Lung (tissue), 12 donors: ENCODE data around the gene COL25A1. TPM values are rescaled to one million over a fixed set of nuclear protein-coding genes. Genes with fewer than 3 reads are reported as not detected.

Source experiments
- ATAC-seq: fragments of 200-7000 bp; cut with Tn5 transposase; one replicate; pipeline ENCODE4 v1.9.1; 2020; ENCODE audit warnings: moderate number of reproducible peaks; ENCODE audit not compliant: insufficient read depth, low FRiP score
- DNase-seq, 3 donors: peaks; one replicate each; pipeline ENCODE4 v3.0.0-alpha.2; 2013 to 2017
- H3K27ac ChIP-seq, 2 donors: one replicate each; pipeline ENCODE4 v1.5.1; 2013; ENCODE audit warnings: mild to moderate bottlenecking in 2 of 2, moderate library complexity in 2 of 2, control low read depth in 1 of 2, inconsistent platforms in 1 of 2, low read depth in 1 of 2, low read length in 1 of 2
- H3K27me3 ChIP-seq, 3 donors: one replicate each; pipeline ENCODE4 v1.5.1; 2013; ENCODE audit warnings: low read length in 2 of 3; ENCODE audit not compliant: control insufficient read depth in 3 of 3, insufficient read depth in 3 of 3
- H3K36me3 ChIP-seq, 4 donors: one replicate each; pipeline ENCODE4 v1.5.1; 2013; ENCODE audit warnings: low read length in 4 of 4, mild to moderate bottlenecking in 1 of 4, moderate library complexity in 1 of 4; ENCODE audit not compliant: control insufficient read depth in 4 of 4, insufficient read depth in 4 of 4
- H3K4me1 ChIP-seq, 5 donors: one replicate each; pipeline ENCODE4 v1.5.1; 2013; ENCODE audit warnings: low read length in 5 of 5, mild to moderate bottlenecking in 2 of 5, moderate library complexity in 1 of 5; ENCODE audit not compliant: control insufficient read depth in 5 of 5, insufficient read depth in 5 of 5
- H3K4me3 ChIP-seq: one replicate; pipeline ENCODE4 v1.5.1; 2013; ENCODE audit warnings: mild to moderate bottlenecking, control low read depth, moderate library complexity
- H3K9ac ChIP-seq, 2 donors: one replicate each; pipeline ENCODE4 v1.5.1; 2013; ENCODE audit warnings: low read length in 2 of 2, control low read depth in 1 of 2; ENCODE audit not compliant: insufficient read depth in 1 of 2
- H3K9me3 ChIP-seq, 4 donors: one replicate each; pipeline ENCODE4 v1.5.1; 2013; ENCODE audit warnings: low read length in 3 of 4, mild to moderate bottlenecking in 1 of 4, moderate library complexity in 1 of 4; ENCODE audit not compliant: control insufficient read depth in 4 of 4, insufficient read depth in 3 of 4
- CTCF ChIP-seq: IDR thresholded peaks from 2 replicates; pipeline ENCODE4 v1.5.1; 2012; ENCODE audit warnings: mild to moderate bottlenecking; ENCODE audit errors: control extremely low read depth, extremely low read depth
- WGBS, 2 donors: extraction: QIAGEN DNeasy Blood & Tissue Kit; methylation state at CpG; one replicate each; pipeline ENCODE4 v1.1.7; 2013; 5-methylcytosine and 5-hydroxymethylcytosine counted together
- polyA plus RNA-seq, 2 donors: library from polyadenylated mRNA; stranded (reverse); fragments of 200-250 nt; gene quantifications; one replicate each; pipeline ENCODE4 v1.2.1, GENCODE V29; 2013
- total RNA-seq, 2 donors: library from RNA; depleted of rRNA in 1 of 2; stranded (reverse); fragments of >200 nt in 1 of 2; gene quantifications; one replicate each; pipeline ENCODE4 v1.2.1, GENCODE V29; 2014 to 2021
- donor health status: control.
- donor health status: control.
- donor health status: Bipolar disorder and iron deficiency.
- donor health status: healthy.
- donor health status: DM: yes; HTN: yes; CAD: no.

Gene COL25A1
- total and polyA plus RNA-seq, 4 donors, result 0.06 to 3.5 (median 1.8) TPM

- Histone ChIP-seq H3K4me1 (no peaks in the 10 kb centered on the region), H3K4me3 (no peak overlapping the region), H3K36me3 (no peaks in the 10 kb centered on the region), H3K9ac (no peak overlapping the region), H3K27ac (no peak overlapping the region), H3K9me3 (no peaks in the 10 kb centered on the region), H3K27me3 (no peaks in the 10 kb centered on the region)
- no peak for TF ChIP-seq CTCF
- DNase-seq (no peak), ATAC-seq (no peak)
Measured at GRCh38 chr4:109134921-109135320, 167.5 kb downstream of the COL25A1 start.

GRCh38 chr4:109134268-109134667 lies 168.2 kb downstream of the COL25A1 start:
- no peaks in the 10 kb centered on the region for H3K36me3 ChIP-seq
- ATAC-seq, result no peak
- no peak for TF ChIP-seq CTCF
- H3K27ac ChIP-seq, result no peak overlapping the region
- H3K27me3 ChIP-seq, result no peaks in the 10 kb centered on the region
- WGBS, 2 donors, result 91 to 94% methylated on average over 2 of the region's 2 CpGs
- no peak overlapping the region for H3K9ac ChIP-seq
- no peaks in the 10 kb centered on the region for H3K9me3 ChIP-seq
- H3K4me1 ChIP-seq, result no peaks in the 10 kb centered on the region
- H3K4me3 ChIP-seq, result no peak overlapping the region
- DNase-seq, result no peak

- 77 to 83% methylated on average over 6 of the region's 6 CpGs for WGBS, 2 donors
- Histone ChIP-seq H3K27ac (no peak overlapping the region), H3K27me3 (no peaks in the 10 kb centered on the region), H3K4me1 (no peaks in the 10 kb centered on the region), H3K9me3 (no peaks in the 10 kb centered on the region), H3K36me3 (no peaks in the 10 kb centered on the region), H3K4me3 (no peak overlapping the region), H3K9ac (no peak overlapping the region)
- TF ChIP-seq CTCF, result no peak
- no peak for DNase-seq
- ATAC-seq, result no peak
Measured at GRCh38 chr4:109131559-109131958, 170.9 kb downstream of the COL25A1 start.

- DNase-seq (no peak), ATAC-seq (no peak)
- TF ChIP-seq CTCF, result no peak
- no peak overlapping the region for H3K27ac ChIP-seq
- no peaks in the 10 kb centered on the region for H3K9me3 ChIP-seq
- WGBS, 2 donors, result 81 to 86% methylated on average over 2 of the region's 2 CpGs
- H3K4me3 ChIP-seq, result no peak overlapping the region
- H3K36me3 ChIP-seq, result no peaks in the 10 kb centered on the region
- no peak overlapping the region for H3K9ac ChIP-seq
- H3K4me1 ChIP-seq, result no peaks in the 10 kb centered on the region
- no peaks in the 10 kb centered on the region for H3K27me3 ChIP-seq
Measured at GRCh38 chr4:109128589-109128988, 173.9 kb downstream of the COL25A1 start.
